ENCODE data around the gene RPRD1A.

- TF ChIP-seq CTCF (IDR thresholded peaks at IDR 0.05; ENCODE audit: low read depth, low read length) (no peak), MAX (IDR thresholded peaks at IDR 0.05; ENCODE audit: low read depth, low read length) (no peak)
Observed at GRCh38 chr18:36034299-36034895, 33.0 kb downstream of the RPRD1A start.

Data from NB4 (cell line).